ENCODE results near the gene COL13A1.

DNA sequence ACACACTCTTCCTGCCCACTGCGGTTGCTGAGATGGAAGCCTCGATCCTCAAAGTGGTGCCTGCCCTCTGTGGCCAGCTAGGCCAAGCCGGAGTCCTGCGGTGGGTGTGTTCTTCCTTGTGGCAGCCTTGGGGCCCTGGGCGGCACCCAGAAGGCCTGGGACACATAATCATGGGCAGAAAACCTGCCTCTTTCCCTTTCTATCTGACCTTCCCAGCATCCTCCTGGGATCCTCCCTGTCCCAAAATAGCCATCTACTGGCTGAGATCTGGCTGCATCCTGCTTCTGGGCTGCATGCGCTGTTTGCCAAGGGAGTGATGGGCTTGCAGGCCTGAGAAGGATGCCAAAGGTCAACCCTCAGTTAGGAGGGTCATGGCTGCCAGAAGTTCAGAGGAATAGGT, 23.9 kb downstream of the COL13A1 start:
- TF ChIP-seq YY1 (IDR thresholded peaks at IDR 0.05; ENCODE audit: extremely low read depth, insufficient replicate concordance, low read depth, low read length) (no peak), ATF3 (IDR thresholded peaks at IDR 0.05) (no peak), SRF (IDR thresholded peaks at IDR 0.05; ENCODE audit: low read depth) (no peak), POLR2A (IDR thresholded peaks at IDR 0.05; ENCODE audit: borderline replicate concordance, extremely low read depth, insufficient read depth, insufficient read length) (no peak), TCF7L2 (IDR thresholded peaks at IDR 0.05; ENCODE audit: borderline replicate concordance, extremely low read depth, insufficient read depth, insufficient read length) (no peak), SP1 (IDR thresholded peaks at IDR 0.05; ENCODE audit: low read depth) (no peak), EZH2 (IDR thresholded peaks at IDR 0.05) (no peak), RAD21 (IDR thresholded peaks at IDR 0.05; ENCODE audit: low read depth) (no peak), EGR1 (IDR thresholded peaks at IDR 0.05; ENCODE audit: low read depth) (no peak), CEBPB (IDR thresholded peaks at IDR 0.05; ENCODE audit: low read depth) (no peak), ELF1 (IDR thresholded peaks at IDR 0.05; ENCODE audit: borderline replicate concordance, low read depth) (no peak)
- TF ChIP-seq, protein P1, sequence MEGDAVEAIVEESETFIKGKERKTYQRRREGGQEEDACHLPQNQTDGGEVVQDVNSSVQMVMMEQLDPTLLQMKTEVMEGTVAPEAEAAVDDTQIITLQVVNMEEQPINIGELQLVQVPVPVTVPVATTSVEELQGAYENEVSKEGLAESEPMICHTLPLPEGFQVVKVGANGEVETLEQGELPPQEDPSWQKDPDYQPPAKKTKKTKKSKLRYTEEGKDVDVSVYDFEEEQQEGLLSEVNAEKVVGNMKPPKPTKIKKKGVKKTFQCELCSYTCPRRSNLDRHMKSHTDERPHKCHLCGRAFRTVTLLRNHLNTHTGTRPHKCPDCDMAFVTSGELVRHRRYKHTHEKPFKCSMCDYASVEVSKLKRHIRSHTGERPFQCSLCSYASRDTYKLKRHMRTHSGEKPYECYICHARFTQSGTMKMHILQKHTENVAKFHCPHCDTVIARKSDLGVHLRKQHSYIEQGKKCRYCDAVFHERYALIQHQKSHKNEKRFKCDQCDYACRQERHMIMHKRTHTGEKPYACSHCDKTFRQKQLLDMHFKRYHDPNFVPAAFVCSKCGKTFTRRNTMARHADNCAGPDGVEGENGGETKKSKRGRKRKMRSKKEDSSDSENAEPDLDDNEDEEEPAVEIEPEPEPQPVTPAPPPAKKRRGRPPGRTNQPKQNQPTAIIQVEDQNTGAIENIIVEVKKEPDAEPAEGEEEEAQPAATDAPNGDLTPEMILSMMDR (IDR thresholded peaks at IDR 0.05 in 2 of 3, conservative IDR thresholded peaks at IDR 0.05 in 1 of 3; ENCODE audit: borderline replicate concordance in 1 of 3, insufficient read depth in 1 of 3, low read depth in 2 of 3, low read length in 2 of 3), result no peak
- TF ChIP-seq, protein P2, sequence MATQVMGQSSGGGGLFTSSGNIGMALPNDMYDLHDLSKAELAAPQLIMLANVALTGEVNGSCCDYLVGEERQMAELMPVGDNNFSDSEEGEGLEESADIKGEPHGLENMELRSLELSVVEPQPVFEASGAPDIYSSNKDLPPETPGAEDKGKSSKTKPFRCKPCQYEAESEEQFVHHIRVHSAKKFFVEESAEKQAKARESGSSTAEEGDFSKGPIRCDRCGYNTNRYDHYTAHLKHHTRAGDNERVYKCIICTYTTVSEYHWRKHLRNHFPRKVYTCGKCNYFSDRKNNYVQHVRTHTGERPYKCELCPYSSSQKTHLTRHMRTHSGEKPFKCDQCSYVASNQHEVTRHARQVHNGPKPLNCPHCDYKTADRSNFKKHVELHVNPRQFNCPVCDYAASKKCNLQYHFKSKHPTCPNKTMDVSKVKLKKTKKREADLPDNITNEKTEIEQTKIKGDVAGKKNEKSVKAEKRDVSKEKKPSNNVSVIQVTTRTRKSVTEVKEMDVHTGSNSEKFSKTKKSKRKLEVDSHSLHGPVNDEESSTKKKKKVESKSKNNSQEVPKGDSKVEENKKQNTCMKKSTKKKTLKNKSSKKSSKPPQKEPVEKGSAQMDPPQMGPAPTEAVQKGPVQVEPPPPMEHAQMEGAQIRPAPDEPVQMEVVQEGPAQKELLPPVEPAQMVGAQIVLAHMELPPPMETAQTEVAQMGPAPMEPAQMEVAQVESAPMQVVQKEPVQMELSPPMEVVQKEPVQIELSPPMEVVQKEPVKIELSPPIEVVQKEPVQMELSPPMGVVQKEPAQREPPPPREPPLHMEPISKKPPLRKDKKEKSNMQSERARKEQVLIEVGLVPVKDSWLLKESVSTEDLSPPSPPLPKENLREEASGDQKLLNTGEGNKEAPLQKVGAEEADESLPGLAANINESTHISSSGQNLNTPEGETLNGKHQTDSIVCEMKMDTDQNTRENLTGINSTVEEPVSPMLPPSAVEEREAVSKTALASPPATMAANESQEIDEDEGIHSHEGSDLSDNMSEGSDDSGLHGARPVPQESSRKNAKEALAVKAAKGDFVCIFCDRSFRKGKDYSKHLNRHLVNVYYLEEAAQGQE (IDR thresholded peaks at IDR 0.05; ENCODE audit: low read depth), result no peak
